ENCODE data around the gene LDLRAD4.
"Not testable (repeated sequence)": the region's sequence is repeated elsewhere in the genome, so short reads cannot be mapped to it uniquely, and the experiment has no call there.

The LDLRAD4 gene

DNA sequence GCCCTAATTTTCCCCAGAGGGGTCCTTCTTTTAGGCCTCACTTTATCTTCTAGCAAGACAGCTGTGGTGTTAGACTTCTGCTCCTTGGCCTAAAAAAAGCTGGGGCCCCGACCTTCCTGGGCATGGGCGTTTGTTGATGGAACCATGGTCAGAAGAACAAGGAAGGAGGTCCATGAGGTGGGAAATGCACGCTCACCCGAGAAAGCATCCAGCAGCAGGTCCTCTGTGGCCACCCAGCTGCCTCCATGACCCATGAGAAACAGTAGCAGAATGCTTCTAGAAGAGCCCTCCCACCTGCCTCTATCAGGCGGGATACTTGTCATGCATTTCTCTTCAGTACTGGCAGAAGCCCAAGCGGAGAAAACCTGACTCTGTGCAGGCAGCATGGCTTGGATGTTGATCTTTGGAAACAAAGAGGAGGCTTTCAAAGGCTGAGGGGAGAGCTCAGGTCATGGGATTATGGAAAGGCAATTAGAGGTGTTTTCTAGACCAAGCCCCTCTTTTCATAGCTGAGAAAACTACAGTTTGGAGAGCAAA, 258.7 kb downstream of the LDLRAD4 start:
- DNase-seq: no peak

- no peak for DNase-seq
Observed at GRCh38 chr18:13480571-13481255, 262.2 kb downstream of the LDLRAD4 start.

GRCh38 chr18:13481331-13481730, 262.8 kb downstream of the LDLRAD4 start:
- no peak for DNase-seq

DNA sequence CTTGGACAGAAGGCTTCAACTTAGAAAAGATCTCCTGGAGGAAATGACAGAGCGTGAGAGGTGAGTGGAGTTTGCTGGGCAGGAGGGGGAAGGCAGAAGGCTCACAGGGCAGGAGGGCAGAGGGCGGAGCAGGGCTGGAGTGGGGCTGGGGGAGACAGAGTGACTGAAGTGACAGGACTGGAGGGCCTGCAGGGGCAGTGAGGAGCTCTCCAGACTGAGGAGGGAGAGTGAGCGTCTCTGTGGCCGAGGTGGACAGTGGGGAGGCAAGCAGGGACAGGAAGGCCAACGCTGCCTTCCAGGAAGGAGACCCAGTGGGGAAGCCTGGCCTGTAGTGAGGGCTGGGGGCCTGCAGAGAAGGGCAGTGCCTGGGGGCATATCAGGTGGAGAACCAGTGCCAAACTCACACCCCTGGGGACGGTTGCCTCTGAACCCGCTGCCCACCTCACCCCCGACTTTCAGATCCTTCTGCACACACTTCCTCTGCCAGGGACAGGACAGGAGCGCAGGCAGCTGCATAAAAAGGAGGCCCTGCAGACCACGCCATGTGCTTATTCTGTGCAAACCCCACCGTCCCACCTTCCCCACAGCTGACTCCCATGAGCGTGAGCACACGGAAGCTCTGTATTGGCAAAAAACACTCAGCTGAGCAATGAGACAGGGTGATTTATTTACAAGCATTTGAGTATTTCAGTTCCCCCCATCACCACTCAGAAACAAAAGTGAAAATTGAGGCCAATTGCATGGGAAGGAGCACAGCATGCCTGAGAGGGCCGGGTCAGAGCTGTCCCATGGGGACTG, 263.5 kb downstream of the LDLRAD4 start:
- DNase-seq: no peak

DNA sequence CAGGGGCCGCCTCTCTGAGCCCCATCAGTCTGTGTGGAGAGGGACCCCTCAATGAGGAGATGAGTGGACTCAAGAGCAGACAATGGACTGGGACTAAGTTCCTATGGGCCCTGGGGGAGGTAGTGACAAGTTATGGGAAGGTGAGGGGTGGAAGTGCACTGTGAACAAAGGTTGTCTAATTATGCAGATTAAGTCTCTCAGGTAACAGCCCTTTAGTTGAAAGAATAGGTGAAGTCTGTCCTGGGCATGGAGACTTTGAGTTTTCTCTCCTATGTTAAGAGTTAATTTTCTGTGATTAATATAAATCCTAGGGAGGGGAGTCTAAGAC, 264.0 kb downstream of the LDLRAD4 start:
- no peak for DNase-seq

DNA sequence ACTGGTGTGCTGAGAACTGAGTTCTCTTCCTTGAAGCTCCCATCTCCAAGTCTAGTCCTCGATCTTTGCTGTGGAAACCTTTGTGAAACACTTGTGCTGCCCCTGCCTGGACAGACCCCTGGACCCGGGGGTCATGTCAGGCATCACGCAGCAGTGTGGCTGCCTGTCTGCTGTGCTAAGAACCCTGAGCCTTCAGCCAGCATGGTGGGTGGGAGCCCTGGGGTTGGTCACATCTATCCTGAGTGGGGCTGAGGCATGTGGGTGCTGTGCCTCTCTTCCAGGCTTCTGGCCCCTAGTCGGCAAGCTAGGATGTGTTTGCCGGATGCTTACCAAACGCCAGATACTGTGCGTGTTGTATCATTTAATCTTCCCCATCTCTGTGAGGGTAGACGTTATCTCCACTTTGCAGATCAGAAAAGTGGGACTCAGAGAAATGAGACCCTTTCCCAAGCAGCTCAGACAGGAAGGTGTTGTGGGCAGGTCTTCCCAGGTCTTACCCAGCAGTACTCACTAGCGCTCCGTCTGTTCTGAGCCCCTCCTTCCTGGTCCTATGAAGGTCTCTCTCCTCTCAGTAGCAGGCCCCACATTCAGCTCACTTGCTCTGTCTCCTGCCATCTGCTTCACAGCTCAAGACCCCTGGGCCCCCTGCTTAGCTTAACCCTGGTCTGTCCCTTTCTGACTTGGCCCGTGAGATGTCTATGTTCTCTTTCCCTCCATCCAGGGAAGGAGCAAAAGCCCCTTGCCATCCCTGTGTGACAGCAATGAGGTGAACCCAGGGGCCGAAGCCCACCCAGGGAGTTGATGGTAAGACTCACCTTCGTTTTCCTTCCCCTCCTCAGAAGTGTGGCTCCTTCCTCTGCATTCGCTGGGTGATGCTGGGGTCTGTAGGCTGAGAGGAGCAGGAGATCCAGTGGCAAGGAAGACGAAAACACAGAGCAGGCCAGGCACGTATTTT, 265.0 kb downstream of the LDLRAD4 start:
- no peak for DNase-seq

- no peak for DNase-seq
Observed at GRCh38 chr18:13485182-13485581, 266.6 kb downstream of the LDLRAD4 start.

GRCh38 chr18:13485604-13486003, 267.0 kb downstream of the LDLRAD4 start:
- no peak for DNase-seq

DNA sequence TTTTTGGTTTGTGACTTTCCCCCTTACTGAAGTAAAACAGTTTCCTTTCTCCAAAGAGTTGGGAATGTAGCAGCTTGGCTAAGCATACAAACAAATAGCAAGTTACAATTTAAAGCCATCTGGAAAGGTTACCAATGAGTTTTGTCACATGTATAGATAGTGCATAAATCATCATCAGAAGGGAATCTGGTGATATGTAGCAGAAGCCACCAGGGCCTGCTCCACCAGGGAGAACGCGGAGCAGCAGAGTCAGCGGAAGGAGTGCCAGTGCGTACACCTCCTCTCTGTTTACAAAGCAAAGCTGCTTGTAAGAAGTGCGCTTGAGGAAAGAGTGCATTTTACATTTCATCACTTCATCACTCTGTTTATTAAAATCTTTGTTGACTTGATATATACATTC, 267.7 kb downstream of the LDLRAD4 start:
- no peak for DNase-seq

DNA sequence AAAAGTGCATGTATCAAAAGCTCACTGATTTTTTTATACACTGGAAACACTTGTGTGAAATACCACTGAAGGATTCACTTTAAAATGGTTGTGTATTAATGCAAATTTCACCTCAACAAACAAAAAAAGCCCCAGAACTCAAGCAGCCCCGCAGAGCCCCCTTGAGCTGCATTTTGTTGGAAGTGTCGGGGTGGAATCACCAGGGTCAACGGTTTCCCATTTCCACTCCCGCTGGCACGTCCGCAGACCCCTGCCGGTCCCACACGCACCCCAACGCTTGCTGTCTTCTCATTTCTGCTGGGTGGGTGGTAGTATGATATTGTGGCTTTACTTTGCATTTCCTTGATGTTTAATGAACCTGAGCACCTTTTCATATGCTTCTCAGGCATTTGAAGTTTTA, 268.1 kb downstream of the LDLRAD4 start:
- DNase-seq: no peak

DNA sequence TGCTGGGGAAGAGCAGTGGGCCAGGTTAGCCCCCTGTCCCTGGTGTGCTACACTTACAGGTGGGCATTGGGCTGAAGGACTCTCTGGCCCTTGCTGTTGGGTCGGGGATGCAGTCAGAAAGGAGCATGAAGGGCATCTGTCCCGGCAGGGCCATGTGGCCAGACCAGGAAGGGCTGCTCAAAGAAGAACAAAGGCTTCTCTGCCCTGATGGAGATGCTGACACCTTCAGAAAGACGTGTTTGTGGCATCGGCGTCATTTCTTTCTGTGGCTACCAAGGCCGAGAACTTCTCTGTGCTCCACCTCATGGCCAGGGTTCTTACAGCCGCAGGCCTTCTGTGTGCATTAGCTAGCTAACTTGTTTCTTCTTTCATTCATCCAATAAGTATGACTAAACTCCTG, 268.7 kb downstream of the LDLRAD4 start:
- DNase-seq: no peak

DNA sequence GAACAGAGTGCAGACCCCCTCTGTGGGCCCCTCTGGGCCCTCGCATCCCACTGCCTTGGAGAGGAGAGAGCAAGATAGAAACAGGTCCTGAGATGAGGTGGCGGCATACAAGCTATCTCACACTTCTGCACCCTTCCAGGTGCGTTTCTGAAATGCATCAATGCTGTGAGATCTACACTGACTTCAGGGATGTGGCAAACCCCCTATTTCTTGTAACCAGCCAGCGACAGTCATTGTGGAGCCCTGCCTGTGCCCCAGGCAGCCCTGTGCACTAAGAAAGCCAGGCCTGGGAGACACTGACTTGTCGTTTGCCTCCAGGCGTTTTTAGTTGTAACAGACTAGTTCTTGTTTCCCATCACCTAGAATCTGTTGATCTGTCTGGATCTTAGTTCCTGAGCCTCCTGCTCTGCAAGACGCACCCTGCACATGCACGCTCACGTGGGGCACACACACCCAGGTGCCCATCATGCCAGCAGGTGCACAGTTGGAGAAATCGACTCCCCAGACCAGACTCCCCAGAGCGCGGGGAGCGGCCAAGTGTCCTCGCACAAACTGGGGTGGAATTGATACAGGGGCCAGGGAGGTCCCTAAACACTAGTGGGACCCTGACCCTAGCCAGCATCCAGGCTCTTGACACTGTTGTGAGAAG, 269.8 kb downstream of the LDLRAD4 start:
- DNase-seq: no peak

DNA sequence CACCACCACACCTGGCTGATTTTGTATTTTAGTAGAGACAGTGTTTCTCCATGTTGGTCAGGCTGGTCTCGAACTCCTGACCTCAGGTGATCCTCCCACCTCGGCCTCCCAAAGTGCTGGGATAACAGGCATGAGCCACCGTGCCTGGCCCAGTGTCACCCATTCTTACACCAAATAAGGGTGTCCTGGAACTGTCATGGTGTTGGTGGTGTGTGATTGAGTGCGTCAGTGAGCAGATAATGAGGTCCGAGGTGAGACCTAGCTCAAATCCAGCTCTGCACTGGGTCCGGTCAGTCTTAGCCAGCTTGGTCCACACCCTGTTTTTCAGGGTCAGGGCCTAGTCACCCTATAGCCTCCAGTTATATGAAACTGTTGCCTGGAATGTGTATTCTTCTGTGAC, 270.7 kb downstream of the LDLRAD4 start:
- not testable (repeated sequence) for DNase-seq

GRCh38 chr18:13491138-13491537, 272.6 kb downstream of the LDLRAD4 start:
- no peak for DNase-seq

GRCh38 chr18:13492314-13492713, 273.8 kb downstream of the LDLRAD4 start:
- no peak for DNase-seq

DNA sequence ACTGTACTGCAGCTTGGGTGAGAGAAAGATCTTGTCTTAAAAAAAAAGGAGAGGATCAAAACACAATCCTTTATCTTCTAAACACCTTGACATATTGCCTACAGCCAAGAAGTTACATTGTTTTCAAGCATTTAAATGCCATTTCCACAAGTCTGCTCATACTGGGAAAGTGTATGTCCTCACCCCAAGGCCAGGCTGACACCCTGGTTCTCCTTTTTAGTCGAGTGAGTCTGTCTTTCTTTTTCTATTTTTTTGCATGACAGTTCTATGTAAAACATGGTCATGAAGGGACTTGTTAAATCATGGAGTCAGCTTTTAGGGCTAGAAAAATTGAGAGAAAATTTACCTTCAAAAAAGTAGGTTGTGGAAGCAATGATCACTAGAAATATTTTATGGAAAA, 274.5 kb downstream of the LDLRAD4 start:
- DNase-seq: no peak

- no peak for DNase-seq
Observed at GRCh38 chr18:13493725-13494124, 275.2 kb downstream of the LDLRAD4 start.

DNA sequence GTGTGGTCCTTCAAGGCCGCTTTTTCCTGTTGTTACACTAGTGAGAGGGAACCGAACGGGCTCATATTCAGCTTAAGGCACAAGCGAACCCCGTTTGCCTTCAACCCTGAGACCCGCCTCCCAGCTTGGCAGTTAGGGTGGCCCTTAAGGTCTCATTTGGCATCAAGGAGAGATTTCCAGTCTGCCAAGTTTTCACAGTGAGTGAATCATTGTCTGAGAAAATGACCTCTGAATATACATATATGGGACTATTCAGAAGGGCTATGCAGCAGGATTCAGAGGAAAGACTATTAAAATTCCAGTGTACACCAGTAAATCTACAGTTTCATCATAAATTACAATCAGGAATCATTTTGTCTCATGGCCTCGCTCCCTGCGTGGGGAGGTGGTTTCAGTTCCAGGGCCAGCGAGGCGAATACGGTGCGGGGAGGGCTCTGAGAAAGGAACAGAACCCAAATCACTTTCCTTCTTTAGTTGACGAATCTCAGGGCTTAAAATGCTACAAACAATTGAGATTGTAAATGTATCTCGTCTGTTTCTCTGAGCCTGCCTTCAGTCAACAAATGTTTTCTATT, 276.4 kb downstream of the LDLRAD4 start:
- no peak for DNase-seq

DNA sequence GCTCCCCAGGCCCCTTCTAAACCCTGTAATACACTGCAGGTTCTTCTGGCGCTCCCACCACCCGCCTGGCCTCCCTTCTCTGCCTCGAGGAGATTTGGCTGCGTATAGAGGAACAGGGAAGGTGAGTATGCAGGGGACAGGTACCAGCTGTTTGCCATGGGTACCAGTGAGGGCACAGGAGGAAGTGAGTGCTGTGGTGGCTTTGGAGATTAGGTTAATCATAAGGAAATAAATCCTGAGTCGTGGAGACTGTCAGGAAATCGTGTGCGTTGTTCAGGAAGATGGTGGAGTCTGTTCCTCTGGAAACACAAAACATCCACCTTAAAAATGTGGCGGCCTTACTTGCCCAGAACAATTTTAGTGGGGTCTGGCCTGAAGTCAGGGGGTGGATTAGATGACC, 277.4 kb downstream of the LDLRAD4 start:
- no peak for DNase-seq

GRCh38 chr18:13496691-13497281, 278.2 kb downstream of the LDLRAD4 start:
- DNase-seq: no peak

All from nucleus accumbens (tissue), 56 donors.